Measurements from ENCODE around the gene FAM149A.

The FAM149A gene

GRCh38 chr4:186166852-186167512 is 62.5 kb downstream of the FAM149A start:
- H3K27me3 ChIP-seq (ENCODE audit: control insufficient read depth, insufficient read depth, low read length), result no peaks in the 10 kb centered on the region
- no peak overlapping the region for H3K4me3 ChIP-seq (ENCODE audit: low read length)
- H3K9me3 ChIP-seq (ENCODE audit: control insufficient read depth, low read depth, low read length), result no peaks in the 10 kb centered on the region
- no peaks in the 10 kb centered on the region for H3K36me3 ChIP-seq (ENCODE audit: control insufficient read depth, low read depth, low read length)
- H3K27ac ChIP-seq (ENCODE audit: low read length), result no peak overlapping the region
- no peak overlapping the region for H3K9ac ChIP-seq (ENCODE audit: low read length)
- peaks cover 11% of the 10 kb centered on the region for H3K4me1 ChIP-seq (ENCODE audit: control insufficient read depth, low read depth, low read length)

GRCh38 chr4:186167605-186168004 is 63.1 kb downstream of the FAM149A start:
- Histone ChIP-seq H3K9me3 (ENCODE audit: control insufficient read depth, low read depth, low read length) (no peaks in the 10 kb centered on the region), H3K4me3 (ENCODE audit: low read length) (no peak overlapping the region), H3K27me3 (ENCODE audit: control insufficient read depth, insufficient read depth, low read length) (no peaks in the 10 kb centered on the region), H3K4me1 (ENCODE audit: control insufficient read depth, low read depth, low read length) (peaks cover 11% of the 10 kb centered on the region), H3K27ac (ENCODE audit: low read length) (no peak overlapping the region), H3K36me3 (ENCODE audit: control insufficient read depth, low read depth, low read length) (no peaks in the 10 kb centered on the region), H3K9ac (ENCODE audit: low read length) (no peak overlapping the region)

GRCh38 chr4:186168750-186169149 is 64.2 kb downstream of the FAM149A start:
- Histone ChIP-seq H3K4me1 (ENCODE audit: control insufficient read depth, low read depth, low read length) (peaks cover 11% of the 10 kb centered on the region), H3K27ac (ENCODE audit: low read length) (no peak overlapping the region), H3K9me3 (ENCODE audit: control insufficient read depth, low read depth, low read length) (no peaks in the 10 kb centered on the region), H3K27me3 (ENCODE audit: control insufficient read depth, insufficient read depth, low read length) (no peaks in the 10 kb centered on the region), H3K36me3 (ENCODE audit: control insufficient read depth, low read depth, low read length) (no peaks in the 10 kb centered on the region), H3K9ac (ENCODE audit: low read length) (no peak overlapping the region), H3K4me3 (ENCODE audit: low read length) (no peak overlapping the region)

GRCh38 chr4:186169333-186169944 is 64.9 kb downstream of the FAM149A start:
- H3K27me3 ChIP-seq (ENCODE audit: control insufficient read depth, insufficient read depth, low read length), result no peaks in the 10 kb centered on the region
- H3K9me3 ChIP-seq (ENCODE audit: control insufficient read depth, low read depth, low read length), result no peaks in the 10 kb centered on the region
- no peak overlapping the region for H3K27ac ChIP-seq (ENCODE audit: low read length)
- H3K36me3 ChIP-seq (ENCODE audit: control insufficient read depth, low read depth, low read length), result no peaks in the 10 kb centered on the region
- H3K4me1 ChIP-seq (ENCODE audit: control insufficient read depth, low read depth, low read length), result peaks cover 11% of the 10 kb centered on the region
- no peak overlapping the region for H3K4me3 ChIP-seq (ENCODE audit: low read length)
- H3K9ac ChIP-seq (ENCODE audit: low read length), result no peak overlapping the region

GRCh38 chr4:186169945-186170802 is 65.7 kb downstream of the FAM149A start:
- H3K9me3 ChIP-seq (ENCODE audit: control insufficient read depth, low read depth, low read length), result no peaks in the 10 kb centered on the region
- peaks cover 11% of the 10 kb centered on the region for H3K4me1 ChIP-seq (ENCODE audit: control insufficient read depth, low read depth, low read length)
- H3K27me3 ChIP-seq (ENCODE audit: control insufficient read depth, insufficient read depth, low read length), result no peaks in the 10 kb centered on the region
- no peak overlapping the region for H3K9ac ChIP-seq (ENCODE audit: low read length)
- H3K36me3 ChIP-seq (ENCODE audit: control insufficient read depth, low read depth, low read length), result no peaks in the 10 kb centered on the region
- H3K4me3 ChIP-seq (ENCODE audit: low read length), result no peak overlapping the region
- no peak overlapping the region for H3K27ac ChIP-seq (ENCODE audit: low read length)

- Histone ChIP-seq H3K4me1 (ENCODE audit: control insufficient read depth, low read depth, low read length) (peaks cover 11% of the 10 kb centered on the region), H3K36me3 (ENCODE audit: control insufficient read depth, low read depth, low read length) (no peaks in the 10 kb centered on the region), H3K4me3 (ENCODE audit: low read length) (no peak overlapping the region), H3K27me3 (ENCODE audit: control insufficient read depth, insufficient read depth, low read length) (no peaks in the 10 kb centered on the region), H3K9ac (ENCODE audit: low read length) (no peak overlapping the region), H3K27ac (ENCODE audit: low read length) (no peak overlapping the region), H3K9me3 (ENCODE audit: control insufficient read depth, low read depth, low read length) (no peaks in the 10 kb centered on the region)
Observed at GRCh38 chr4:186170966-186171365, 66.5 kb downstream of the FAM149A start.

GRCh38 chr4:186172546-186172945 is 68.0 kb downstream of the FAM149A start:
- H3K36me3 ChIP-seq (ENCODE audit: control insufficient read depth, low read depth, low read length), result no peaks in the 10 kb centered on the region
- H3K9me3 ChIP-seq (ENCODE audit: control insufficient read depth, low read depth, low read length), result no peaks in the 10 kb centered on the region
- no peaks in the 10 kb centered on the region for H3K27me3 ChIP-seq (ENCODE audit: control insufficient read depth, insufficient read depth, low read length)
- no peak overlapping the region for H3K4me3 ChIP-seq (ENCODE audit: low read length)
- H3K4me1 ChIP-seq (ENCODE audit: control insufficient read depth, low read depth, low read length), result peaks cover 10% of the 10 kb centered on the region
- H3K27ac ChIP-seq (ENCODE audit: low read length), result no peak overlapping the region
- no peak overlapping the region for H3K9ac ChIP-seq (ENCODE audit: low read length)

- Histone ChIP-seq H3K4me3 (ENCODE audit: low read length) (no peak overlapping the region), H3K27ac (ENCODE audit: low read length) (no peak overlapping the region), H3K4me1 (ENCODE audit: control insufficient read depth, low read depth, low read length) (peaks cover 24% of the 10 kb centered on the region), H3K36me3 (ENCODE audit: control insufficient read depth, low read depth, low read length) (no peaks in the 10 kb centered on the region), H3K9me3 (ENCODE audit: control insufficient read depth, low read depth, low read length) (no peaks in the 10 kb centered on the region), H3K9ac (ENCODE audit: low read length) (no peak overlapping the region), H3K27me3 (ENCODE audit: control insufficient read depth, insufficient read depth, low read length) (peaks cover 9% of the 10 kb centered on the region)
Observed at GRCh38 chr4:186188107-186188506, 83.6 kb downstream of the FAM149A start.

GRCh38 chr4:186189656-186190055 is 85.2 kb downstream of the FAM149A start:
- Histone ChIP-seq H3K4me1 (ENCODE audit: control insufficient read depth, low read depth, low read length) (peaks cover 27% of the 10 kb centered on the region), H3K9me3 (ENCODE audit: control insufficient read depth, low read depth, low read length) (no peaks in the 10 kb centered on the region), H3K27ac (ENCODE audit: low read length) (no peak overlapping the region), H3K4me3 (ENCODE audit: low read length) (no peak overlapping the region), H3K36me3 (ENCODE audit: control insufficient read depth, low read depth, low read length) (no peaks in the 10 kb centered on the region), H3K27me3 (ENCODE audit: control insufficient read depth, insufficient read depth, low read length) (peaks cover 9% of the 10 kb centered on the region), H3K9ac (ENCODE audit: low read length) (no peak overlapping the region)

- Histone ChIP-seq H3K27me3 (ENCODE audit: control insufficient read depth, insufficient read depth, low read length) (peaks cover 9% of the 10 kb centered on the region), H3K36me3 (ENCODE audit: control insufficient read depth, low read depth, low read length) (no peaks in the 10 kb centered on the region), H3K27ac (ENCODE audit: low read length) (no peak overlapping the region), H3K4me3 (ENCODE audit: low read length) (peak overlapping the region; percentile 94), H3K9me3 (ENCODE audit: control insufficient read depth, low read depth, low read length) (no peaks in the 10 kb centered on the region), H3K9ac (ENCODE audit: low read length) (peak overlapping the region; percentile 63), H3K4me1 (ENCODE audit: control insufficient read depth, low read depth, low read length) (peaks cover 27% of the 10 kb centered on the region)
Observed at GRCh38 chr4:186190581-186191199, 86.2 kb downstream of the FAM149A start.

Measured in iPS-18a (cell line).